ENCODE measurements around the gene GUCD1.

GUCD1 gene

GRCh38 chr22:24590596-24591173 lies 35.7 kb upstream of the GUCD1 start:
- DNase-seq (ENCODE audit: low spot score): no peak

- DNase-seq (ENCODE audit: low spot score): no peak
Measured at GRCh38 chr22:24589518-24590030, 34.6 kb upstream of the GUCD1 start.

GRCh38 chr22:24588757-24589481 lies 34.0 kb upstream of the GUCD1 start:
- no peak for DNase-seq (ENCODE audit: low spot score)

- DNase-seq (ENCODE audit: low spot score): no peak
Measured at GRCh38 chr22:24588381-24588756, 33.4 kb upstream of the GUCD1 start.

GRCh38 chr22:24587948-24588347 lies 33.0 kb upstream of the GUCD1 start:
- no peak for DNase-seq (ENCODE audit: low spot score)

GRCh38 chr22:24587251-24587650 lies 32.3 kb upstream of the GUCD1 start:
- no peak for DNase-seq (ENCODE audit: low spot score)

GRCh38 chr22:24585927-24586546 lies 31.1 kb upstream of the GUCD1 start:
- DNase-seq (ENCODE audit: low spot score): no peak

- no peak for DNase-seq (ENCODE audit: low spot score)
Measured at GRCh38 chr22:24585461-24585860, 30.5 kb upstream of the GUCD1 start.

GRCh38 chr22:24584871-24585411 lies 30.0 kb upstream of the GUCD1 start:
- peak; percentile 64 for DNase-seq (ENCODE audit: low spot score)

GRCh38 chr22:24584166-24584790 lies 29.3 kb upstream of the GUCD1 start:
- peak; percentile 63 for DNase-seq (ENCODE audit: low spot score)

GRCh38 chr22:24583221-24584165 lies 28.6 kb upstream of the GUCD1 start:
- peak; percentile 63 for DNase-seq (ENCODE audit: low spot score)

- peak; percentile 62 for DNase-seq (ENCODE audit: low spot score)
Measured at GRCh38 chr22:24582056-24582814, 27.3 kb upstream of the GUCD1 start.

GRCh38 chr22:24580276-24580675 lies 25.3 kb upstream of the GUCD1 start:
- DNase-seq (ENCODE audit: low spot score): no peak

GRCh38 chr22:24579258-24579601 lies 24.3 kb upstream of the GUCD1 start:
- no peak for DNase-seq (ENCODE audit: low spot score)

- DNase-seq (ENCODE audit: low spot score): no peak
Measured at GRCh38 chr22:24578355-24579257, 23.7 kb upstream of the GUCD1 start.

- DNase-seq (ENCODE audit: low spot score): no peak
Measured at GRCh38 chr22:24576778-24577177, 21.8 kb upstream of the GUCD1 start.

- no peak for DNase-seq (ENCODE audit: low spot score)
Measured at GRCh38 chr22:24571266-24571665, 16.3 kb upstream of the GUCD1 start.

GRCh38 chr22:24567668-24568067 lies 12.7 kb upstream of the GUCD1 start:
- no peak for DNase-seq (ENCODE audit: low spot score)

GRCh38 chr22:24566899-24567511 lies 12.1 kb upstream of the GUCD1 start:
- DNase-seq (ENCODE audit: low spot score): no peak

Measured in left forelimb (tissue), 1 donor.